IMR-90 (cell line): Measurements from ENCODE around the gene PHLPP2. TPM values are rescaled to one million over a fixed set of nuclear protein-coding genes. Genes with fewer than 3 reads are reported as not detected.

ENCODE experiments used
- ATAC-seq: fragments of 200-7000 bp; cut with Tn5 transposase; 2 replicates; pipeline ENCODE4 v1.9.1; 2020; ENCODE audit warnings: low read depth, mild to moderate bottlenecking, moderate library complexity
- BruUV-seq: library from RNA; stranded (reverse); fragments of 400-500 nt; replicated peaks from 2 replicates; lab custom pipeline; 2021; lab: Mats Ljungman, UMichigan
- CTCF ChIA-PET: fragments of 300-600 bp; formaldehyde crosslinking; extraction: SDS; loops from one replicate; lab custom pipeline; 2021; ENCODE audit warnings: antibody characterized with exemption; lab: Yijun Ruan, JAX
- POLR2A ChIA-PET: fragments of 300-600 bp; sonication (Branson Sonifier 250); formaldehyde crosslinking; loops from one replicate; lab custom pipeline; 2022; ENCODE audit warnings: antibody characterized with exemption; ENCODE audit not compliant: unreplicated experiment; lab: Charles Lee
- DNase-seq: peaks from one replicate; pipeline ENCODE4 v3.0.0; 2013
- H2AFZ ChIP-seq: replicated peaks from 2 replicates; pipeline ENCODE3; 2013; ENCODE audit warnings: low read length, mild to moderate bottlenecking; ENCODE audit not compliant: poor library complexity
- H2AK5ac ChIP-seq: 2 replicates; pipeline ENCODE4 v1.6.1; 2013; ENCODE audit warnings: low read depth, low read length, inconsistent platforms
- H2AK9ac ChIP-seq: replicated peaks from 2 replicates; pipeline ENCODE3; 2013; ENCODE audit warnings: mild to moderate bottlenecking, low read depth, low read length, moderate library complexity; ENCODE audit not compliant: poor library complexity
- H2BK120ac ChIP-seq: 2 replicates; pipeline ENCODE4 v1.6.1; 2013; ENCODE audit warnings: low read depth, low read length, inconsistent platforms
- H2BK15ac ChIP-seq: 3 replicates; pipeline ENCODE4 v1.6.1; 2013; ENCODE audit warnings: low read depth, low read length, inconsistent platforms
- H2BK20ac ChIP-seq: 2 replicates; pipeline ENCODE4 v1.6.1; 2013; ENCODE audit warnings: low read depth, mild to moderate bottlenecking, inconsistent platforms, low read length, moderate library complexity
- H2BK5ac ChIP-seq: 2 replicates; pipeline ENCODE4 v1.6.1; 2013; ENCODE audit warnings: mild to moderate bottlenecking, low read depth, low read length, inconsistent platforms; ENCODE audit not compliant: poor library complexity, severe bottlenecking
- H3K14ac ChIP-seq: replicated peaks from 2 replicates; pipeline ENCODE4 v1.6.1; 2013; ENCODE audit warnings: low read depth, low read length, inconsistent platforms
- H3K18ac ChIP-seq: 2 replicates; pipeline ENCODE4 v1.6.1; 2013; ENCODE audit warnings: low read depth, low read length, control low read depth
- H3K23ac ChIP-seq: 2 replicates; pipeline ENCODE4 v1.6.1; 2013; ENCODE audit warnings: low read depth, low read length, inconsistent platforms
- H3K27ac ChIP-seq: 2 replicates; pipeline ENCODE4 v1.5.1; 2013; ENCODE audit warnings: mild to moderate bottlenecking, control low read depth, low read length; ENCODE audit not compliant: insufficient read depth
- H3K27me3 ChIP-seq: 2 replicates; pipeline ENCODE4 v1.6.1; 2013; ENCODE audit warnings: low read length; ENCODE audit not compliant: control insufficient read depth, insufficient read depth
- H3K36me3 ChIP-seq: 2 replicates; pipeline ENCODE4 v1.6.1; 2013; ENCODE audit warnings: low read length, mixed read lengths; ENCODE audit not compliant: control insufficient read depth, insufficient read depth
- H3K4ac ChIP-seq: 2 replicates; pipeline ENCODE4 v1.6.1; 2013; ENCODE audit warnings: low read depth, low read length, inconsistent platforms
- H3K4me1 ChIP-seq: 2 replicates; pipeline ENCODE4 v1.6.1; 2013; ENCODE audit warnings: low read length, mixed read lengths; ENCODE audit not compliant: control insufficient read depth, insufficient read depth
- H3K4me2 ChIP-seq: 2 replicates; pipeline ENCODE4 v1.6.1; 2013; ENCODE audit warnings: low read depth, mild to moderate bottlenecking, control low read depth, low read length, moderate library complexity
- H3K4me3 ChIP-seq: 2 replicates; pipeline ENCODE4 v1.5.1; 2013; ENCODE audit warnings: low read depth, mild to moderate bottlenecking, control low read depth, low read length, moderate library complexity; ENCODE audit not compliant: insufficient read depth
- H3K56ac ChIP-seq: 2 replicates; pipeline ENCODE4 v1.6.1; 2013; ENCODE audit warnings: low read length, inconsistent platforms; ENCODE audit not compliant: insufficient read depth; ENCODE audit errors: extremely low read depth
- H3K79me1 ChIP-seq, 2 experiments: 2 replicates each; pipeline ENCODE4 v1.6.1; 2013; ENCODE audit warnings: low read length in 2 of 2, inconsistent platforms in 1 of 2, low read depth in 1 of 2
- H3K9ac ChIP-seq: 2 replicates; pipeline ENCODE4 v1.6.1; 2013; ENCODE audit warnings: low read depth, low read length, control low read depth
- H3K9me1 ChIP-seq: 2 replicates; pipeline ENCODE4 v1.6.1; 2013; ENCODE audit warnings: low read length, inconsistent platforms; ENCODE audit not compliant: insufficient read depth
- H3K9me3 ChIP-seq: 2 replicates; pipeline ENCODE4 v1.6.1; 2013; ENCODE audit warnings: low read length; ENCODE audit not compliant: control insufficient read depth, insufficient read depth
- H4K20me1 ChIP-seq: 2 replicates; pipeline ENCODE4 v1.6.1; 2013; ENCODE audit warnings: low read length, inconsistent platforms; ENCODE audit not compliant: insufficient read depth
- H4K5ac ChIP-seq: 2 replicates; pipeline ENCODE4 v1.6.1; 2013; ENCODE audit warnings: mild to moderate bottlenecking, low read depth, low read length, control low read depth
- H4K8ac ChIP-seq, 2 experiments: 2 replicates each; pipeline ENCODE4 v1.6.1; 2013; ENCODE audit warnings: low read depth in 2 of 2, low read length in 2 of 2, control low read depth in 1 of 2, inconsistent platforms in 1 of 2
- H4K91ac ChIP-seq: 2 replicates; pipeline ENCODE4 v1.6.1; 2013; ENCODE audit warnings: low read depth, low read length, inconsistent platforms; ENCODE audit not compliant: insufficient read depth
- BHLHE40 ChIP-seq: fragments of 150-350 bp; IDR thresholded peaks from 2 replicates; pipeline ENCODE4 v1.6.1; 2016; ENCODE audit warnings: mild to moderate bottlenecking, low read depth, low read length
- CEBPB ChIP-seq: IDR thresholded peaks from 2 replicates; pipeline ENCODE4 v1.6.1; 2012; ENCODE audit warnings: low read depth, low read length, improper control_type of control experiment
- CHD1 ChIP-seq: IDR thresholded peaks from 2 replicates; pipeline ENCODE4 v1.6.1; 2012; ENCODE audit warnings: low read depth, low read length, improper control_type of control experiment
- FOS ChIP-seq: fragments of 150-350 bp; IDR thresholded peaks from 2 replicates; pipeline ENCODE4 v1.6.1; 2016; ENCODE audit warnings: low read depth, low read length
- MAFK ChIP-seq: IDR thresholded peaks from 2 replicates; pipeline ENCODE4 v1.6.1; 2012; ENCODE audit warnings: low read depth, low read length, improper control_type of control experiment
- MAZ ChIP-seq: IDR thresholded peaks from 2 replicates; pipeline ENCODE4 v1.6.1; 2012; ENCODE audit warnings: low read depth, mild to moderate bottlenecking, low read length, improper control_type of control experiment, moderate library complexity, borderline replicate concordance
- MXI1 ChIP-seq: IDR thresholded peaks from 2 replicates; pipeline ENCODE4 v1.6.1; 2012; ENCODE audit warnings: low read depth, mild to moderate bottlenecking, low read length, moderate library complexity, borderline replicate concordance
- NFE2L2 ChIP-seq: fragments of 150-350 bp; IDR thresholded peaks from 2 replicates; pipeline ENCODE4 v1.6.1; 2016; ENCODE audit warnings: low read depth, mild to moderate bottlenecking, low read length
- RAD21 ChIP-seq: IDR thresholded peaks from 2 replicates; pipeline ENCODE4 v1.6.1; 2012; ENCODE audit warnings: low read length, improper control_type of control experiment
- RFX5 ChIP-seq: IDR thresholded peaks from 2 replicates; pipeline ENCODE4 v1.8.0; 2012; ENCODE audit warnings: low read depth, mild to moderate bottlenecking, low read length, moderate library complexity
- SMC3 ChIP-seq: fragments of 150-350 bp; IDR thresholded peaks from 2 replicates; pipeline ENCODE4 v1.6.1; 2016; ENCODE audit warnings: low read depth, mild to moderate bottlenecking, antibody characterized with exemption, low read length, moderate library complexity
- WGBS, 2 experiments: methylation state at CpG; one replicate each; pipeline versions ENCODE4 v1.1.5 to v1.1.7; 2013; ENCODE audit warnings: missing lambda C conversion rate in 2 of 2; ENCODE audit not compliant: insufficient read length in 1 of 2; ENCODE audit errors: extremely low coverage in 2 of 2; 5-methylcytosine and 5-hydroxymethylcytosine counted together
- dilution Hi-C: fragments of 300-500 bp; cut with HindIII; formaldehyde crosslinking; loops from one replicate; pipeline ENCODE4 v1.14.3; 2018; ENCODE audit warnings: low sequenced_read_pairs; ENCODE audit not compliant: unreplicated experiment
- in situ Hi-C: fragments of 300-500 bp; cut with MboI; formaldehyde crosslinking; loops from 3 replicates; pipeline ENCODE4 v1.14.3; 2019; ENCODE audit warnings: low sequenced_read_pairs, inconsistent platforms, mixed read lengths
- intact Hi-C: fragments of 100-400 bp; cut with micrococcal nuclease; formaldehyde crosslinking; loops from 2 replicates; pipeline ENCODE4 v1.10.0; 2022
- polyA plus RNA-seq, 3 experiments: library from polyadenylated mRNA; depleted of rRNA; stranded (reverse); fragments of >200 nt; gene quantifications; 2 replicates each; pipeline ENCODE4 v1.2.3, GENCODE V29; 2012; ENCODE audit warnings: low replicate concordance in 1 of 3
- total RNA-seq: library from RNA; depleted of rRNA; stranded (reverse); fragments of >200 nt; gene quantifications from 2 replicates; pipeline ENCODE4 v1.2.3, GENCODE V29; 2012
- TF ChIP-seq, protein P1 (sequence below): fragments of 150-350 bp; IDR thresholded peaks from 2 replicates; pipeline ENCODE4 v1.6.1; 2016; ENCODE audit warnings: low read depth, mild to moderate bottlenecking, low read length, moderate library complexity, borderline replicate concordance
- TF ChIP-seq, protein P2 (sequence below): fragments of 150-350 bp; IDR thresholded peaks from 2 replicates; pipeline ENCODE4 v1.6.1; 2017; ENCODE audit warnings: mild to moderate bottlenecking, antibody characterized with exemption, low read length, low read depth
- TF ChIP-seq, protein P3 (sequence below): conservative IDR thresholded peaks from 2 replicates; pipeline ENCODE4 v1.5.1; 2012; ENCODE audit warnings: mild to moderate bottlenecking, low read depth, low read length, improper control_type of control experiment

Gene PHLPP2
- total and polyA plus RNA-seq, 2 of the 4 experiments (the other 2 are of a cell fraction), result 6.8 to 10.2 TPM

DNA sequence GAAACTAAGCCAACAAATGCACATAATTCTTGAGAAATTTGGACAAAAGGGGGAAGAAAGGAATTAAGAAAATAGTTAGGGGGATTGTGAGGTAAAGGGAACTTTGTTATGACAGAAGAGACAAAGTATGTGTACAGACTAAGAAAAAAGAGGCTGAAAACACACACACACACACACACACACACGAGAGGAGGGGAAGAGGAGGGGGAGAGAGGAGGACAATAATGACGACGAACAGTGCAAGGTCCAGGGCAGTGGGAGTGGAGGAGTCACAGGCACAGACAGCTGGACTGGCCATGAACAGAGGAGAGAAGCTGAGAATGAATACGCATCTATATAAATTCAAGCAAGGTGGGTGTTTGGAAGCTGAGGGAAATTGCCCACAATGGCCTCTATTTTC, 54.0 kb downstream of the PHLPP2 start:
- dilution Hi-C loops, result no loop called here
- Histone ChIP-seq H4K8ac (no peak overlapping the region), H3K4me3 (no peak overlapping the region), H3K36me3 (peaks cover 23% of the 10 kb centered on the region), H4K5ac (no peak overlapping the region), H2BK5ac (no peak overlapping the region), H3K4me1 (peaks cover 4% of the 10 kb centered on the region), H3K18ac (no peak overlapping the region), H3K14ac (no peak overlapping the region), H3K9me3 (no peaks in the 10 kb centered on the region), H3K9ac (no peak overlapping the region), H3K4me2 (no peak overlapping the region), H4K20me1 (0 out of 2 replicates have a peak, but pooled peaks cover 4% of the 10 kb centered on the region), H2BK120ac (no peak overlapping the region), H4K91ac (no peak overlapping the region), H2AK5ac (no peak overlapping the region), H2BK20ac (no peak overlapping the region), H3K27ac (no peak overlapping the region), H2AFZ (no peak overlapping the region), H3K56ac (no peak overlapping the region), H3K9me1 (peaks cover 10% of the 10 kb centered on the region; the same call in 1 of the 2 replicates), H3K79me1 (peaks cover 6% of the 10 kb centered on the region in 2 experiments; a peak in 2 of 4 replicates), H3K4ac (no peak overlapping the region), H3K27me3 (no peaks in the 10 kb centered on the region), H2BK15ac (no peak overlapping the region), H3K23ac (no peak overlapping the region), H2AK9ac (no peak overlapping the region)
- CTCF ChIA-PET, result interaction anchor here (0.6 to 0.8 kb wide), 2 partner anchors 60 to 106 kb away, joined by 3 read pairs; no protein-coding TSS in a partner anchor
- no peak for ATAC-seq
- TF ChIP-seq BHLHE40 (no peak), NFE2L2 (no peak), MAZ (no peak), FOS (no peak), CHD1 (no peak), CEBPB (no peak), RFX5 (no peak), MXI1 (no peak), SMC3 (no peak), RAD21 (no peak), MAFK (no peak)
- TF ChIP-seq, protein P1, sequence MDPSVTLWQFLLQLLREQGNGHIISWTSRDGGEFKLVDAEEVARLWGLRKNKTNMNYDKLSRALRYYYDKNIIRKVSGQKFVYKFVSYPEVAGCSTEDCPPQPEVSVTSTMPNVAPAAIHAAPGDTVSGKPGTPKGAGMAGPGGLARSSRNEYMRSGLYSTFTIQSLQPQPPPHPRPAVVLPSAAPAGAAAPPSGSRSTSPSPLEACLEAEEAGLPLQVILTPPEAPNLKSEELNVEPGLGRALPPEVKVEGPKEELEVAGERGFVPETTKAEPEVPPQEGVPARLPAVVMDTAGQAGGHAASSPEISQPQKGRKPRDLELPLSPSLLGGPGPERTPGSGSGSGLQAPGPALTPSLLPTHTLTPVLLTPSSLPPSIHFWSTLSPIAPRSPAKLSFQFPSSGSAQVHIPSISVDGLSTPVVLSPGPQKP, result no peak
- TF ChIP-seq, protein P2, sequence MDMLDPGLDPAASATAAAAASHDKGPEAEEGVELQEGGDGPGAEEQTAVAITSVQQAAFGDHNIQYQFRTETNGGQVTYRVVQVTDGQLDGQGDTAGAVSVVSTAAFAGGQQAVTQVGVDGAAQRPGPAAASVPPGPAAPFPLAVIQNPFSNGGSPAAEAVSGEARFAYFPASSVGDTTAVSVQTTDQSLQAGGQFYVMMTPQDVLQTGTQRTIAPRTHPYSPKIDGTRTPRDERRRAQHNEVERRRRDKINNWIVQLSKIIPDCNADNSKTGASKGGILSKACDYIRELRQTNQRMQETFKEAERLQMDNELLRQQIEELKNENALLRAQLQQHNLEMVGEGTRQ, result no peak
- TF ChIP-seq, protein P3, sequence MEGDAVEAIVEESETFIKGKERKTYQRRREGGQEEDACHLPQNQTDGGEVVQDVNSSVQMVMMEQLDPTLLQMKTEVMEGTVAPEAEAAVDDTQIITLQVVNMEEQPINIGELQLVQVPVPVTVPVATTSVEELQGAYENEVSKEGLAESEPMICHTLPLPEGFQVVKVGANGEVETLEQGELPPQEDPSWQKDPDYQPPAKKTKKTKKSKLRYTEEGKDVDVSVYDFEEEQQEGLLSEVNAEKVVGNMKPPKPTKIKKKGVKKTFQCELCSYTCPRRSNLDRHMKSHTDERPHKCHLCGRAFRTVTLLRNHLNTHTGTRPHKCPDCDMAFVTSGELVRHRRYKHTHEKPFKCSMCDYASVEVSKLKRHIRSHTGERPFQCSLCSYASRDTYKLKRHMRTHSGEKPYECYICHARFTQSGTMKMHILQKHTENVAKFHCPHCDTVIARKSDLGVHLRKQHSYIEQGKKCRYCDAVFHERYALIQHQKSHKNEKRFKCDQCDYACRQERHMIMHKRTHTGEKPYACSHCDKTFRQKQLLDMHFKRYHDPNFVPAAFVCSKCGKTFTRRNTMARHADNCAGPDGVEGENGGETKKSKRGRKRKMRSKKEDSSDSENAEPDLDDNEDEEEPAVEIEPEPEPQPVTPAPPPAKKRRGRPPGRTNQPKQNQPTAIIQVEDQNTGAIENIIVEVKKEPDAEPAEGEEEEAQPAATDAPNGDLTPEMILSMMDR, result no peak
- no TSS peak for BruUV-seq
- in situ Hi-C loops, result no loop called here
- DNase-seq, result no peak
- intact Hi-C loops, result no loop called here
- WGBS, 2 experiments, result no CpG with 5 or more reads among the region's 4 CpGs
- POLR2A ChIA-PET, result interaction anchor here (0.6 kb wide), 1 partner anchor 16 kb away, joined by 18 read pairs; no protein-coding TSS in a partner anchor
